Measurements from ENCODE around the gene SLC16A11.
A peak's percentile ranks its signal among the peaks of the same experiment; 100 is the strongest.
"Not testable (repeated sequence)": the region's sequence is repeated elsewhere in the genome, so short reads cannot be mapped to it uniquely, and the experiment has no call there.

The SLC16A11 gene

GRCh38 chr17:7046725-7047397, 3.0 kb upstream of the SLC16A11 start:
- peak overlapping the region; percentile 7 for H3K4me3 ChIP-seq (ENCODE audit: low read length)
- H3K36me3 ChIP-seq (ENCODE audit: insufficient read depth, low read length); H3K9me3 ChIP-seq (ENCODE audit: low read length); H3K4me1 ChIP-seq (ENCODE audit: insufficient read depth, low read length); H3K27me3 ChIP-seq (ENCODE audit: insufficient read depth, low read length): not testable (repeated sequence)
- peak overlapping the region; percentile 69 for H2AFZ ChIP-seq (ENCODE audit: low read depth, low read length)

- Histone ChIP-seq H3K27me3 (ENCODE audit: insufficient read depth, low read length) (no peaks in the 10 kb centered on the region), H3K36me3 (ENCODE audit: insufficient read depth, low read length) (no peaks in the 10 kb centered on the region), H3K4me3 (ENCODE audit: low read length) (peak overlapping the region; percentile 7), H3K9me3 (ENCODE audit: low read length) (no peaks in the 10 kb centered on the region), H3K4me1 (ENCODE audit: insufficient read depth, low read length) (peaks cover 14% of the 10 kb centered on the region), H2AFZ (ENCODE audit: low read depth, low read length) (peak overlapping the region; percentile 69)
Observed at GRCh38 chr17:7046127-7046724, 2.3 kb upstream of the SLC16A11 start.

GRCh38 chr17:7045492-7046126, 1.7 kb upstream of the SLC16A11 start:
- no peaks in the 10 kb centered on the region for H3K36me3 ChIP-seq (ENCODE audit: insufficient read depth, low read length)
- no peaks in the 10 kb centered on the region for H3K9me3 ChIP-seq (ENCODE audit: low read length)
- peak overlapping the region; percentile 69 for H2AFZ ChIP-seq (ENCODE audit: low read depth, low read length)
- H3K27me3 ChIP-seq (ENCODE audit: insufficient read depth, low read length), result no peaks in the 10 kb centered on the region
- peaks cover 14% of the 10 kb centered on the region for H3K4me1 ChIP-seq (ENCODE audit: insufficient read depth, low read length)
- peak overlapping the region; percentile 7 for H3K4me3 ChIP-seq (ENCODE audit: low read length)

GRCh38 chr17:7043182-7043496, 753 bp downstream of the SLC16A11 start:
- Histone ChIP-seq H3K9me3 (ENCODE audit: low read length) (no peaks in the 10 kb centered on the region), H2AFZ (ENCODE audit: low read depth, low read length) (no peak overlapping the region), H3K36me3 (ENCODE audit: insufficient read depth, low read length) (no peaks in the 10 kb centered on the region), H3K27me3 (ENCODE audit: insufficient read depth, low read length) (no peaks in the 10 kb centered on the region), H3K4me3 (ENCODE audit: low read length) (no peak overlapping the region), H3K4me1 (ENCODE audit: insufficient read depth, low read length) (peaks cover 14% of the 10 kb centered on the region)

GRCh38 chr17:7042501-7043181, 1.3 kb downstream of the SLC16A11 start:
- Histone ChIP-seq H3K4me1 (ENCODE audit: insufficient read depth, low read length) (peaks cover 19% of the 10 kb centered on the region), H3K27me3 (ENCODE audit: insufficient read depth, low read length) (no peaks in the 10 kb centered on the region), H3K4me3 (ENCODE audit: low read length) (no peak overlapping the region), H3K9me3 (ENCODE audit: low read length) (no peaks in the 10 kb centered on the region), H2AFZ (ENCODE audit: low read depth, low read length) (no peak overlapping the region), H3K36me3 (ENCODE audit: insufficient read depth, low read length) (no peaks in the 10 kb centered on the region)

GRCh38 chr17:7041607-7042500, 2.0 kb downstream of the SLC16A11 start:
- peaks cover 20% of the 10 kb centered on the region for H3K4me1 ChIP-seq (ENCODE audit: insufficient read depth, low read length)

GRCh38 chr17:7039832-7040231, 4.1 kb downstream of the SLC16A11 start:
- Histone ChIP-seq H3K9me3 (ENCODE audit: low read length) (no peaks in the 10 kb centered on the region), H3K4me1 (ENCODE audit: insufficient read depth, low read length) (peaks cover 20% of the 10 kb centered on the region), H3K27me3 (ENCODE audit: insufficient read depth, low read length) (no peaks in the 10 kb centered on the region), H3K4me3 (ENCODE audit: low read length) (no peak overlapping the region), H2AFZ (ENCODE audit: low read depth, low read length) (no peak overlapping the region), H3K36me3 (ENCODE audit: insufficient read depth, low read length) (no peaks in the 10 kb centered on the region)

More at GRCh38 chr17:7041607-7042500, 2.0 kb downstream of the SLC16A11 start:
- H3K27me3 ChIP-seq (ENCODE audit: insufficient read depth, low read length), result no peaks in the 10 kb centered on the region
- no peak overlapping the region for H3K4me3 ChIP-seq (ENCODE audit: low read length)
- no peaks in the 10 kb centered on the region for H3K36me3 ChIP-seq (ENCODE audit: insufficient read depth, low read length)
- no peak overlapping the region for H2AFZ ChIP-seq (ENCODE audit: low read depth, low read length)
- no peaks in the 10 kb centered on the region for H3K9me3 ChIP-seq (ENCODE audit: low read length)

- Histone ChIP-seq H3K4me3 (ENCODE audit: low read length) (no peak overlapping the region), H3K4me1 (ENCODE audit: insufficient read depth, low read length) (peaks cover 21% of the 10 kb centered on the region), H3K27me3 (ENCODE audit: insufficient read depth, low read length) (no peaks in the 10 kb centered on the region), H3K9me3 (ENCODE audit: low read length) (no peaks in the 10 kb centered on the region), H2AFZ (ENCODE audit: low read depth, low read length) (no peak overlapping the region), H3K36me3 (ENCODE audit: insufficient read depth, low read length) (no peaks in the 10 kb centered on the region)
Observed at GRCh38 chr17:7038025-7038862, 5.6 kb downstream of the SLC16A11 start.

GRCh38 chr17:7035591-7036368, 8.1 kb downstream of the SLC16A11 start, which contains the start of gene SLC16A13:
Gene SLC16A13 (plus strand): TSS chr17:7036015. CDS start chr17:7036383, 368 bp downstream.
- Histone ChIP-seq H3K36me3 (ENCODE audit: insufficient read depth, low read length) (no peaks in the 10 kb centered on the region), H3K4me1 (ENCODE audit: insufficient read depth, low read length) (peaks cover 15% of the 10 kb centered on the region), H2AFZ (ENCODE audit: low read depth, low read length) (peak within 1 kb of the TSS; percentile 30)

GRCh38 chr17:7034955-7035590, 8.8 kb downstream of the SLC16A11 start:
- H3K4me3 ChIP-seq (ENCODE audit: low read length), result peak overlapping the region; percentile 52
- H3K9me3 ChIP-seq (ENCODE audit: low read length), result no peaks in the 10 kb centered on the region
- H3K36me3 ChIP-seq (ENCODE audit: insufficient read depth, low read length), result no peaks in the 10 kb centered on the region
- H3K4me1 ChIP-seq (ENCODE audit: insufficient read depth, low read length), result peaks cover 15% of the 10 kb centered on the region
- peak overlapping the region; percentile 30 for H2AFZ ChIP-seq (ENCODE audit: low read depth, low read length)
- H3K27me3 ChIP-seq (ENCODE audit: insufficient read depth, low read length), result no peaks in the 10 kb centered on the region

More at GRCh38 chr17:7035591-7036368, 8.1 kb downstream of the SLC16A11 start, which contains the start of gene SLC16A13:
- Histone ChIP-seq H3K27me3 (ENCODE audit: insufficient read depth, low read length) (no peaks in the 10 kb centered on the region), H3K9me3 (ENCODE audit: low read length) (no peaks in the 10 kb centered on the region), H3K4me3 (ENCODE audit: low read length) (peak within 1 kb of the TSS; percentile 52)

GRCh38 chr17:7029659-7030058, 14.2 kb downstream of the SLC16A11 start:
- Histone ChIP-seq H3K4me3 (ENCODE audit: low read length) (no peak overlapping the region), H2AFZ (ENCODE audit: low read depth, low read length) (no peak overlapping the region), H3K9me3 (ENCODE audit: low read length) (no peaks in the 10 kb centered on the region), H3K4me1 (ENCODE audit: insufficient read depth, low read length) (no peaks in the 10 kb centered on the region), H3K27me3 (ENCODE audit: insufficient read depth, low read length) (peaks cover 3% of the 10 kb centered on the region), H3K36me3 (ENCODE audit: insufficient read depth, low read length) (no peaks in the 10 kb centered on the region)

All from neuron (in vitro differentiated cells).